Measurements from ENCODE around the gene IQSEC1. TPM values are rescaled to one million over a fixed set of nuclear protein-coding genes. Genes with fewer than 3 reads are reported as not detected.
"Not testable (repeated sequence)": the region's sequence is repeated elsewhere in the genome, so short reads cannot be mapped to it uniquely, and the experiment has no call there.

Gene IQSEC1
- total RNA-seq, 1 donor, result 22.1 TPM

DNA sequence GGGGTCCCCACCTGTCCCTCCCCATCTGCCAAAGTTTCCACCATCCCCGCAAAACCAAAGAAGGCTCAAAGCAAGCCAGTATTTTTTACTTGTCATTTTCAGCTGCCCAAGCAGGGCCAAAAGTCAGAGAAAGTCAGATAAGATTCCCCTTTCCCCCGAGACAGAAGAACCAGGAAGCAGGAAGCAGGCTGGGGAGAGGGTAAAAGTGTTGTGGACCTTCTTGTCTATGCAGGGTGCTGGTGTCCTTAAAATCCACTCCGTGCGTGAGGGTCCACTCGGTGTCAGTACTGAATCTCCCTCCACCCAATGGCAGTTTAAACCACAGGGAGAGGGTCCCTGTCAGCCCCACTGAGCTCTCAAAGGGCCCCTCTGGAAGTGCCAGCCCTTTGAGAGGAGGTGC, 211.6 kb downstream of the IQSEC1 start:
- Histone ChIP-seq H3K79me2 (ENCODE audit: insufficient read depth, low read length) (no peaks in the 10 kb centered on the region), H2AFZ (ENCODE audit: low read length) (no peak overlapping the region), H3K36me3 (ENCODE audit: insufficient read depth, low read length) (no peaks in the 10 kb centered on the region), H3K4me3 (ENCODE audit: insufficient read depth, low read length) (no peak overlapping the region), H3K27ac (ENCODE audit: low read depth, low read length) (no peak overlapping the region), H4K20me1 (ENCODE audit: insufficient read depth, low read length) (no peaks in the 10 kb centered on the region), H3K27me3 (ENCODE audit: insufficient read depth, low read length) (peaks cover 12% of the 10 kb centered on the region), H3K4me1 (ENCODE audit: insufficient read depth, low read length) (no peaks in the 10 kb centered on the region), H3K9me3 (ENCODE audit: low read depth, low read length) (peaks cover 2% of the 10 kb centered on the region), H3K4me2 (ENCODE audit: insufficient read depth, low read length) (no peak overlapping the region)
- TF ChIP-seq CTCF (IDR thresholded peaks at IDR 0.05; ENCODE audit: extremely low read depth, low read depth, low read length), result no peak
- no peak for DNase-seq (ENCODE audit: insufficient read length, low spot score, missing footprints)

- no peaks in the 10 kb centered on the region for H3K79me2 ChIP-seq (ENCODE audit: insufficient read depth, low read length)
- no peak overlapping the region for H3K4me2 ChIP-seq (ENCODE audit: insufficient read depth, low read length)
- no peak overlapping the region for H3K27ac ChIP-seq (ENCODE audit: low read depth, low read length)
- peaks cover 20% of the 10 kb centered on the region for H3K27me3 ChIP-seq (ENCODE audit: insufficient read depth, low read length)
- H3K4me1 ChIP-seq (ENCODE audit: insufficient read depth, low read length), result no peaks in the 10 kb centered on the region
- DNase-seq (ENCODE audit: insufficient read length, low spot score, missing footprints), result no peak
- H4K20me1 ChIP-seq (ENCODE audit: insufficient read depth, low read length), result no peaks in the 10 kb centered on the region
- no peak overlapping the region for H2AFZ ChIP-seq (ENCODE audit: low read length)
- no peaks in the 10 kb centered on the region for H3K9me3 ChIP-seq (ENCODE audit: low read depth, low read length)
- no peak overlapping the region for H3K4me3 ChIP-seq (ENCODE audit: insufficient read depth, low read length)
- no peak for TF ChIP-seq CTCF (IDR thresholded peaks at IDR 0.05; ENCODE audit: extremely low read depth, low read depth, low read length)
- no peaks in the 10 kb centered on the region for H3K36me3 ChIP-seq (ENCODE audit: insufficient read depth, low read length)
Observed at GRCh38 chr3:12859840-12860239, 213.4 kb downstream of the IQSEC1 start.

DNA sequence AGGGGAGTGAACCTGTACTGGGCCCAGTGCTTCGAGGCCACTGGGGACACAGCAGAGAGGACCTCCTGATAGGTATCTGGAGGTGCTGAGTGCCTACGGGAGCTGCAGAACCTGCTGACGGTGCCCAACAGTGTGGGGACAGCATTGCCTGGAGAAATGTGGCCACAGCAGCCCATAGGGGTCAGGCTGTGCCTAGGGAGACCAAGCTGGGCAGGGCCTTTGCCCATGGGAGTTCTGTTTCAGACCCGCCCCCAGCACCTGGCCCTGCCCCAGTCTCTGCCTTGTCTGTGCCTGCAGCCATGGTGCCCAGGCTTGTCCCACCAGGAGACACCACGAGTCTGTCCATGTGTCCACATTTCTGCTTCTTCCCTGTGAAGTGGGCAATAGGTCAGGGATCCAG, 216.6 kb downstream of the IQSEC1 start:
- no peak for DNase-seq (ENCODE audit: insufficient read length, low spot score, missing footprints)
- TF ChIP-seq CTCF (IDR thresholded peaks at IDR 0.05; ENCODE audit: extremely low read depth, low read depth, low read length), result no peak
- H4K20me1 ChIP-seq (ENCODE audit: insufficient read depth, low read length), result no peaks in the 10 kb centered on the region
- H3K4me1 ChIP-seq (ENCODE audit: insufficient read depth, low read length), result no peaks in the 10 kb centered on the region
- H3K79me2 ChIP-seq (ENCODE audit: insufficient read depth, low read length), result no peaks in the 10 kb centered on the region
- no peaks in the 10 kb centered on the region for H3K9me3 ChIP-seq (ENCODE audit: low read depth, low read length)
- no peak overlapping the region for H2AFZ ChIP-seq (ENCODE audit: low read length)
- no peaks in the 10 kb centered on the region for H3K36me3 ChIP-seq (ENCODE audit: insufficient read depth, low read length)
- H3K27me3 ChIP-seq (ENCODE audit: insufficient read depth, low read length), result peaks cover 29% of the 10 kb centered on the region
- no peak overlapping the region for H3K4me2 ChIP-seq (ENCODE audit: insufficient read depth, low read length)
- H3K4me3 ChIP-seq (ENCODE audit: insufficient read depth, low read length), result no peak overlapping the region
- no peak overlapping the region for H3K27ac ChIP-seq (ENCODE audit: low read depth, low read length)

- no peaks in the 10 kb centered on the region for H3K36me3 ChIP-seq (ENCODE audit: insufficient read depth, low read length)
- no peaks in the 10 kb centered on the region for H3K4me1 ChIP-seq (ENCODE audit: insufficient read depth, low read length)
- no peak overlapping the region for H2AFZ ChIP-seq (ENCODE audit: low read length)
- H4K20me1 ChIP-seq (ENCODE audit: insufficient read depth, low read length), result no peaks in the 10 kb centered on the region
- H3K27me3 ChIP-seq (ENCODE audit: insufficient read depth, low read length), result peaks cover 34% of the 10 kb centered on the region
- H3K4me2 ChIP-seq (ENCODE audit: insufficient read depth, low read length), result no peak overlapping the region
- no peaks in the 10 kb centered on the region for H3K79me2 ChIP-seq (ENCODE audit: insufficient read depth, low read length)
- DNase-seq (ENCODE audit: insufficient read length, low spot score, missing footprints), result no peak
- H3K9me3 ChIP-seq (ENCODE audit: low read depth, low read length), result no peaks in the 10 kb centered on the region
- no peak overlapping the region for H3K4me3 ChIP-seq (ENCODE audit: insufficient read depth, low read length)
- TF ChIP-seq CTCF (IDR thresholded peaks at IDR 0.05; ENCODE audit: extremely low read depth, low read depth, low read length), result no peak
- no peak overlapping the region for H3K27ac ChIP-seq (ENCODE audit: low read depth, low read length)
Observed at GRCh38 chr3:12854565-12854964, 218.7 kb downstream of the IQSEC1 start.

DNA sequence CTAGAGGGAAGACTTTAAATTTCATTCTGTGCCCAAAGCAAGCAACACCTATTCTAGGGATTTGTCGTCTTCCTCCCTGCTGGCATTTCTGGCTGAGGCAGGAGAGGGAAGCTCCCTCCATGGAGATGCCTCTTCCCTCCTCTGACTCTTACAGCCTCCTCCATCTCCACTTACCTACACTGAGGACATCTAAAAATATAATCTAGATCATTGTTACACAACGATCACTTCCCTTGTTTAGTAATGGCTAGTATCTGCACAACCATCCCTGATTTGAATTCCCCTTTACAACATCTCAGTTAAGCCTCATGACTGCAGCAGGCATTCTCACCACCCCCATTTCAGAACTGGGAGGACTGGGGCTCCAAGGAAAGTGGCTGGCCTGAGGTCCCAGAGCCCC, 219.4 kb downstream of the IQSEC1 start:
- H3K27me3 ChIP-seq (ENCODE audit: insufficient read depth, low read length), result peaks cover 34% of the 10 kb centered on the region
- not testable (repeated sequence) for H4K20me1 ChIP-seq (ENCODE audit: insufficient read depth, low read length); DNase-seq (ENCODE audit: insufficient read length, low spot score, missing footprints); H3K9me3 ChIP-seq (ENCODE audit: low read depth, low read length); H3K36me3 ChIP-seq (ENCODE audit: insufficient read depth, low read length); H2AFZ ChIP-seq (ENCODE audit: low read length); H3K27ac ChIP-seq (ENCODE audit: low read depth, low read length); H3K79me2 ChIP-seq (ENCODE audit: insufficient read depth, low read length); H3K4me1 ChIP-seq (ENCODE audit: insufficient read depth, low read length); H3K4me3 ChIP-seq (ENCODE audit: insufficient read depth, low read length); H3K4me2 ChIP-seq (ENCODE audit: insufficient read depth, low read length)
